NCI-H82 (cell line): ENCODE measurements around the gene MED22.
A peak's percentile ranks its signal among the peaks of the same experiment; 100 is the strongest.
"Not testable (repeated sequence)": the region's sequence is repeated elsewhere in the genome, so short reads cannot be mapped to it uniquely, and the experiment has no call there.

ENCODE experiments used
- DNase-seq: peaks from one replicate; lab custom pipeline; 2025; lab: John Stamatoyannopoulos, UW

Gene MED22

GRCh38 chr9:133334888-133335287 lies 13.0 kb downstream of the MED22 start:
- not testable (repeated sequence) for DNase-seq

- DNase-seq = no peak
These were observed 13.8 kb downstream of the MED22 start for GRCh38 chr9:133334161-133334560.

GRCh38 chr9:133333566-133333965 lies 14.4 kb downstream of the MED22 start:
- DNase-seq = no peak

GRCh38 chr9:133333011-133333410 lies 14.9 kb downstream of the MED22 start:
- DNase-seq = no peak

GRCh38 chr9:133332381-133332730 lies 15.6 kb downstream of the MED22 start:
- DNase-seq = no peak

- DNase-seq = no peak
These were observed 16.1 kb downstream of the MED22 start for GRCh38 chr9:133331641-133332380.

- no peak for DNase-seq
These were observed 16.7 kb downstream of the MED22 start for GRCh38 chr9:133331221-133331620.

GRCh38 chr9:133329306-133330156 lies 18.4 kb downstream of the MED22 start:
- DNase-seq = peak; percentile 54

- no peak for DNase-seq
These were observed 20.0 kb downstream of the MED22 start for GRCh38 chr9:133327834-133328484.

GRCh38 chr9:133327021-133327420 lies 20.9 kb downstream of the MED22 start:
- not testable (repeated sequence) for DNase-seq

- DNase-seq = no peak
These were observed 23.8 kb downstream of the MED22 start for GRCh38 chr9:133323991-133324703.

- DNase-seq = no peak
These were observed 24.7 kb downstream of the MED22 start for GRCh38 chr9:133323211-133323610.

- DNase-seq = no peak
These were observed 25.2 kb downstream of the MED22 start for GRCh38 chr9:133322701-133323100.

GRCh38 chr9:133321411-133321935 lies 26.5 kb downstream of the MED22 start:
- DNase-seq = no peak

GRCh38 chr9:133320421-133320881 lies 27.5 kb downstream of the MED22 start:
- no peak for DNase-seq

GRCh38 chr9:133317551-133317950 lies 30.4 kb downstream of the MED22 start:
- not testable (repeated sequence) for DNase-seq

- no peak for DNase-seq
These were observed 31.9 kb downstream of the MED22 start for GRCh38 chr9:133315997-133316396.

- no peak for DNase-seq
These were observed 38.3 kb downstream of the MED22 start for GRCh38 chr9:133309608-133310007.

- DNase-seq = no peak
These were observed 40.6 kb downstream of the MED22 start for GRCh38 chr9:133307301-133307700.

- DNase-seq = no peak
These were observed 41.4 kb downstream of the MED22 start for GRCh38 chr9:133306242-133307204.

- no peak for DNase-seq
These were observed 42.2 kb downstream of the MED22 start for GRCh38 chr9:133305731-133306130.
